AG09319 (cell line): ENCODE data around the gene FGF1.

Experiments
- DNase-seq: peaks from one replicate; pipeline ENCODE4 v3.0.0-alpha.2; 2010; ENCODE audit warnings: low read depth; ENCODE audit errors: extremely low read depth
- CTCF ChIP-seq: IDR thresholded peaks from 2 replicates; pipeline ENCODE4 v1.5.1; 2011; ENCODE audit warnings: low read depth, mild to moderate bottlenecking, inconsistent platforms, low read length, moderate library complexity

The FGF1 gene

GRCh38 chr5:142634216-142635011 is 51.5 kb downstream of the FGF1 start:
- no peak for DNase-seq
- TF ChIP-seq CTCF = no peak

- no peak for DNase-seq
- TF ChIP-seq CTCF = no peak
These were observed 54.9 kb downstream of the FGF1 start for GRCh38 chr5:142630927-142631539.

- no peak for TF ChIP-seq CTCF
- no peak for DNase-seq
These were observed 58.3 kb downstream of the FGF1 start for GRCh38 chr5:142627383-142628217.

- TF ChIP-seq CTCF = no peak
- no peak for DNase-seq
These were observed 59.1 kb downstream of the FGF1 start for GRCh38 chr5:142626786-142627185.

- no peak for DNase-seq
- no peak for TF ChIP-seq CTCF
These were observed 59.8 kb downstream of the FGF1 start for GRCh38 chr5:142626099-142626498.

- DNase-seq = no peak
- TF ChIP-seq CTCF = no peak
These were observed 64.7 kb downstream of the FGF1 start for GRCh38 chr5:142621227-142621626.

GRCh38 chr5:142619815-142620214 is 66.1 kb downstream of the FGF1 start:
- TF ChIP-seq CTCF = no peak

More at GRCh38 chr5:142619815-142620214, 66.1 kb downstream of the FGF1 start:
- no peak for DNase-seq
